NK-92 (cell line): Measurements from ENCODE around the gene CTSE.
"Not testable (repeated sequence)": the region's sequence is repeated elsewhere in the genome, so short reads cannot be mapped to it uniquely, and the experiment has no call there.

Source experiments
- DNase-seq: peaks from one replicate; lab custom pipeline; 2025; ENCODE audit not compliant: unreplicated experiment; lab: John Stamatoyannopoulos, UW

Gene CTSE

DNA sequence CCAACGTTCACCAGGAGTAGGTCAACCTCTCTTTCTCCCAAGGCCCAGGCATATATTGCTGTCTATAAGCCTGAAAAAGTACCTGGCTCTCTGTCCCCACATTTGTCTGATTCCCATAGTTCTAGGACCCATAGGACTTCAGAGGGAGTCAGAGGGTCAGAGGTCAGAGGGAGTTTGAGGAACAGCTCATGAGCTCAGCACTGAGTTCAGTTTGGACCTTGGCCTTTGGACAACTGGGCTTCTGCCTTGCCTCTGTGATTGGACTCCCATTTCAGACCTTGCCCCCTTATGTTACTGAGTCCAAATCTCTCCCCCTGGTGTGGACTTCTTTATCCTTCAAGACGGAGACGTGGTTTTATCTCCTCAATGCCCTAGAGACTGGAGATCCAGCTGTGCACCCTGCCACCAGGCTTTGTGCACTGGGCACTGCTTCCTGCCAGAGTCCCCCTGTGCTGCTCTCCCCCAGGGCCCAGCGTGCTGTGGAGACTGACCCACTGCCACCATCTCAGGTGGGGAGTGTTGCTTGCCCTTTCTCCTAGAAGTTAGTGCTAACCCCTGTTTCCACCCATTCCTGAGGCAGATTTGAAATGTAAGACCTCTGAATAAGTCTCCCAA lies 3.2 kb downstream of the CTSE start:
- DNase-seq = no peak

DNA sequence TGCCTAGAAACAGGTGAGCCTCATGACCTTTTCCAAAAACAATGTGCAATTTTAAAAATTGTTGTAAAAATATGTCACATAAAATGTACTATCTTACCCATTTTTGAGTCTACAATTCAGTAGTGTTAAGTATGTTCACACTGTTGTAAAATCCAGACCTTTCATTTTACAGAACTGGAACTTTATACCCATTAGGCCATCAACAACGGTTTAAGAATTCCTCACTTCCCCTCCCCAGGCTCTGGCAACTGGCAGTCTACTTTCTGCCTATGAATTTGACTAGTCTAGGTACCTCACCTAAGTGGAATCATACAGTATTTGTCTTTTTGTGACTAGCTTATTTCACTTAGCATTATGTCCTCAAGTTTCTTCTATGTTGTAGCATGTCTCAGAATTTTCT lies 8.6 kb downstream of the CTSE start:
- no peak for DNase-seq

DNA sequence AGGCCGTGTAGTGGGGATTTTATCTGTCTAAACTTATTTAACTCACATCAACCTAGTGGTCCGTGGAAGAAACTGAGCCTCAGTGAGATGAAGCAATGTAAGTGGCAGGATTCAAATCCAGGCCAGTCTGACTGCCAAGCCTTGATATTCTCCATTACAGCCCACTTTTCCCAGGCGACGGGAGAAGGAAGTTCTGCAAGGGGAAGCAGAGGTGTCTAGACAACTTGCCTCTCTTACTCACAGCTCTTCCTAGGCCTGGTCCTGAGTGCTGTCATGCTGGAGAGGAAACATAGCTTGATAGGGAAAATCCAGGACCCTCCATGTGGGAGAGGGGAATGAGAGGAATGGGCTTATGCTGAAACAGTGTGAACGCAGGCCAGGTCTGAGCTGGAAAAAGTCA lies 9.1 kb downstream of the CTSE start:
- no peak for DNase-seq

DNA sequence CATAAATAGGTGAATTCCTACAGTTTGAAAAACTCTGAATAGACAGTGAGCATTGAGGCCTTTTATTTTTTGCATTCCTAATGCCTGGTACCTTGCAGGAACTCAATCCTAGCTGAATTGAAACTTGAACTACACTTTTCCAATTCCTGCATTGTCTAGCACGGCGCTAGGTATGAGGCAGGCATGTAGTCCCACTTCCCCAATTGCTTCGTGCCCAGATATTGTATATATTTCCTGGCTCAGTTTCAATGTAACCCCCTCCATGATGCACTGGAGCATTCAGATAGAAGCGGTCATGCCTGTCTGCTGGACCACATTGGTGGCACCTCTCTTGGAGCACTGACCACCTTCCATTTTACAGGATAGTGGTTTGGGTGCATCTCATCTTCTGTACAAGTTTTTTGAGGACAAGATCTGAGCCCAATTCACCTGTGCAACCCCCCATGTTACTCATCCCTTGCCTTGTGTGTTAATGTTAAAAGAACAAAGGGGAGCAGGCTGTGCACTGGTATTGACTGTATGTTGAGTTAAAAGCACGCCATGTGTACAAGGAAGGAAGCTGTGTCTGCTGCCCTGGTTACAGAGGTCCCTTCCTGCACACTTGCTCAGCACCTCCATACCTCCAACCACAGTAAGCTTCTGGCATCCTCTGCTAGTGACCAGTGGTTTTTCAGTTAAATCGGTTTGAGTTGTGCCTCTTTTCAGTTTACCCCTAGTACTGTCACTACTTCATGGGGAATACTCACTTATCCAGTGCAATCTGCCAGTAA lies 10.5 kb downstream of the CTSE start:
- DNase-seq = no peak

- DNase-seq = no peak
These were observed 11.4 kb downstream of the CTSE start for GRCh38 chr1:206012086-206012859.

- no peak for DNase-seq
These were observed 12.6 kb downstream of the CTSE start for GRCh38 chr1:206011057-206011456.

GRCh38 chr1:206010060-206010459 lies 13.6 kb downstream of the CTSE start:
- no peak for DNase-seq

DNA sequence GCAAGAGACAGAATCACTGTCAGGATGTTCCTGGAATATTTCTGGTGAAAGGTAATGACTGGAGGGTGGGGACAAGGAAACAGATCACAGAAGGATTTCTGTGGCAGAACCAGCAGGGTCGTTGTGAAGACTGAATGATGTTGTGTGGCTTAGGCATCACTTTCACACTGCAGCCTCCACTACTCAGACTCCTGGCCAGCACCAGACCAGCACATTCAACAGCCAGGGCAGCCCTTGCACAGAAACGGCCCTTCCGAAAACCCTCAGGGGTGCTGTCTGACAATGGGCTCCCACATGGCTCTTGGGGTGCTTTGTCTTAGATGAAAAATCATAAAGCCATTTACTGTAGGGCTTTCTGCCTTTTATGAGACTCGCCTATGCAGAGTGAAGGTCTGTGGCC lies 16.7 kb downstream of the CTSE start:
- no peak for DNase-seq

GRCh38 chr1:206005778-206006180 lies 17.9 kb downstream of the CTSE start:
- no peak for DNase-seq

GRCh38 chr1:206005234-206005633 lies 18.5 kb downstream of the CTSE start:
- DNase-seq = no peak

- DNase-seq = no peak
These were observed 18.9 kb downstream of the CTSE start for GRCh38 chr1:206004826-206005225.

DNA sequence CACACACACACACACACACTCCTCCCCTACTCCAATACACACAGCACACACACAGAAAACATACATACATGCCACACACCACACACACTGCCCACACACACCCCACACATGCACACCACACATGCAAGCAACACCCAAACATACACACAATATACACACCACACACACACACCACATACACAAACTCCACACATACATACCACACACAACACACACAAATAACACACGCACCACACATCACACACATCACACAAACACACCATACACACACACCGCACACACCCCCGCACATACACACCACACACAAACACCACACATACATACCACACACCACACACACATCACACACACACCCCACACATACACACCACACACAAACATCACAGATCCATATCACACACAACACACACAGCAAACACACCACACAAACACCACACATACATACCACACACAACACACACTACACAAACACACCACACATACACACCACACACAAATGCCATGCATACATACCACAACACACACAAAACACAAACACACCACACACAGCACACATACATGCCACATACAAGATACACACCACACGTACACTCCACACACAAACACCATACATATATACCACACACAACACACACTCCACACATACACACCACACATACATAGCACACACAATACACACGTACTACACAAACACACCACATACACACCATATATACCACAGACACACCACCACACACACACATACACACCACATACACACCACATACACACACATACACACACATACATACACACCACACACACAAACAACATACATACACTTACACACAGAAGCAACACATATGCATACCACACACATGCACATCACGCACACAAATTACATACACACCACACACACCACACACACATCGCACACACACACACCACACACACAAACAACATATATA lies 19.6 kb downstream of the CTSE start:
- DNase-seq = no peak

DNA sequence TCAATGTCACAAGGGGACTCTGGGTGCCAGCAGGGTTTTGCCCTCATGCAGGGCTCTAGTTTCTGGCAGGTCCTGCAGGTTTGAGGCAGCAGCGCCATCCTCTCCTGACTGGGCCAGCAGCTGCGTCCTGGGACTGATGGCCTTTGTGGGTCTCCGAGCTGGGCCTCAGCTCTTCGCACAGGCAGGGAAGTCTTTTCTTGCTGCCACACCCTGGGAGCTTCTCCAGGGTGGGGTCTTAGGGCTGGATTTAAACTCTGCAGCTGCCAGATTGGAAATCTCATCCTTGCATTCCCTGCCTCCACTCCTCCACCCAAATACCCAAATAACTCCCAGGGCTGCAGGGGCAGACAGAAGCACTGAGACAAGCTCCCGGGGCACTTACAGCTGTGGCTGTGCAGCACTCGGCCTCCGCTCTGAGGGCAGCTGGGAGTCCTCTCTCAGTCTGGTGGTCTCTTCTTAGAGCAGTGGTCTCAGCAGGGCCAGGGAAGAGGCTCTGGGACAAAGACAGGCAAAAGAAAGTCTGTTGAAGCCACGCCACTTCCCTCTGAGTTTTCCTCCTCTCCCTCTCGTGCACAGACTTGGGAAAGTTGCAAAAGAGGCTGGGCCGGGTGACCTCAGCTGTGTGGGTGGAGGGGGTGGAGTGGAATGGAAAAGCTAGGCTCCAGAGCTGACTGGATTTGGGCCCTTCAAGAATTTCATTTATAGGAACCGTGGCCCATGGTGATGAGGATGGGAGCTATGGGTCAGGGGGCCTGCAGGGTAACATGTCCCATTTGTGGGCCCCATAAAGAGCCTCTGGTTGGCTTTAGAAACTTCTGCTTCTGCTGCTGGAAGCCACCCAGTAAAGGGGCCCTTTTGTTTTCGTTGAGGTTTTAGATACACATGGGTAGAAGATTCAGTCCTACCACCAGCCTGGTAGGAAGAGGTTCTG lies 20.6 kb downstream of the CTSE start, which contains the start of gene RAB7B:
Gene RAB7B (minus strand): TSS at position 525 of the 931 bp plus-strand sequence. CDS start 9,260 bp downstream, outside the sequence.
- no peak for DNase-seq

GRCh38 chr1:206002160-206002559 lies 21.5 kb downstream of the CTSE start:
- no peak for DNase-seq

GRCh38 chr1:206001476-206001888 lies 22.2 kb downstream of the CTSE start:
- no peak for DNase-seq

- no peak for DNase-seq
These were observed 22.9 kb downstream of the CTSE start for GRCh38 chr1:206000641-206001339.

- DNase-seq = no peak
These were observed 25.0 kb downstream of the CTSE start for GRCh38 chr1:205998457-205999241.

DNA sequence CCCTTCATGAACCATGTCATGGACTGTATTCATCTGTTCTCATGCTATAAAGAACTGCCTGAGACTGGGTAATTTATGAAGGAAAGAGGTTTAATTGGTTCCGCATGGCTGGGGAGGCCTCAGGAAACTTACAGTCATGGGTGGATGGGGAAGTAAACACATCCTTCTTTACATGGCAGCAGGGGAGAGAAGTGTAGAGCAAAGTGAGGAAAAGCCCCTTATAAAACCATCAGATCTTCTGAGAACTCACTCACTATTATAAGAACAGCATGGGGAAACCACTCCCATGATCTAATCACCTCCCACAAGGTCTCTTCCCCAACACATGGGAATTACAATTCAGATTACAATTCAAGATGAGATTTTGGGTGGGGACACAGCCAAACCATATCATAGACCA lies 27.1 kb downstream of the CTSE start:
- DNase-seq = not testable (repeated sequence)
